H9 (cell line): ENCODE results near the gene DAPK2. TPM values are rescaled to one million over a fixed set of nuclear protein-coding genes. Genes with fewer than 3 reads are reported as not detected.

Source experiments
- DNase-seq: peaks from one replicate; pipeline ENCODE4 v3.0.0-alpha.2; 2017
- H2AFZ ChIP-seq: one replicate; pipeline ENCODE4 v1.6.1; 2013; ENCODE audit warnings: mild to moderate bottlenecking, low read length, control low read depth, moderate library complexity
- H2AK5ac ChIP-seq: 2 replicates; pipeline ENCODE4 v1.6.1; 2013; ENCODE audit warnings: low read length, control low read depth, mixed read lengths; ENCODE audit not compliant: insufficient read length
- H2BK120ac ChIP-seq: one replicate; pipeline ENCODE4 v1.6.1; 2013; ENCODE audit warnings: low read depth, mild to moderate bottlenecking, low read length, control low read depth, inconsistent platforms; ENCODE audit not compliant: poor library complexity, severe bottlenecking
- H2BK12ac ChIP-seq: 2 replicates; pipeline ENCODE4 v1.6.1; 2013; ENCODE audit warnings: low read length, control low read depth, mixed read lengths, low read depth; ENCODE audit not compliant: insufficient read length
- H2BK15ac ChIP-seq: 2 replicates; pipeline ENCODE4 v1.6.1; 2013; ENCODE audit warnings: low read depth, low read length, control low read depth
- H2BK20ac ChIP-seq: one replicate; pipeline ENCODE4 v1.6.1; 2013; ENCODE audit warnings: low read depth, mild to moderate bottlenecking, low read length, control low read depth, inconsistent platforms; ENCODE audit not compliant: poor library complexity, severe bottlenecking
- H2BK5ac ChIP-seq: 2 replicates; pipeline ENCODE4 v1.6.1; 2013; ENCODE audit warnings: low read length, control low read depth, mixed read lengths; ENCODE audit not compliant: insufficient read length
- H3K14ac ChIP-seq: 2 replicates; pipeline ENCODE4 v1.6.1; 2013; ENCODE audit warnings: low read length, control low read depth; ENCODE audit not compliant: insufficient read depth
- H3K18ac ChIP-seq: 2 replicates; pipeline ENCODE4 v1.6.1; 2013; ENCODE audit warnings: low read depth, mild to moderate bottlenecking, mixed read lengths, low read length, control low read depth; ENCODE audit not compliant: insufficient read length
- H3K23ac ChIP-seq: 2 replicates; pipeline ENCODE4 v1.6.1; 2013; ENCODE audit warnings: low read length, control low read depth, mixed read lengths, low read depth; ENCODE audit not compliant: insufficient read length
- H3K23me2 ChIP-seq: 2 replicates; pipeline ENCODE4 v1.6.1; 2013; ENCODE audit warnings: low read depth, mild to moderate bottlenecking, mixed read lengths, low read length, control low read depth; ENCODE audit not compliant: insufficient read length, poor library complexity, severe bottlenecking
- H3K27ac ChIP-seq: 2 replicates; pipeline ENCODE4 v1.5.1; 2013; ENCODE audit warnings: low read length, control low read depth, mixed read lengths, low read depth; ENCODE audit not compliant: insufficient read length
- H3K27me3 ChIP-seq: 2 replicates; pipeline ENCODE4 v1.6.1; 2013; ENCODE audit warnings: low read length, control low read depth, inconsistent platforms; ENCODE audit not compliant: insufficient read depth
- H3K4ac ChIP-seq: 2 replicates; pipeline ENCODE4 v1.6.1; 2013; ENCODE audit warnings: low read depth, mild to moderate bottlenecking, control low read depth, inconsistent platforms, low read length, moderate library complexity
- H3K4me1 ChIP-seq: 2 replicates; pipeline ENCODE4 v1.6.1; 2013; ENCODE audit warnings: low read length, control low read depth, inconsistent platforms; ENCODE audit not compliant: insufficient read depth
- H3K4me2 ChIP-seq: 2 replicates; pipeline ENCODE4 v1.6.1; 2013; ENCODE audit warnings: low read length, control low read depth, mixed read lengths; ENCODE audit not compliant: insufficient read length, insufficient read depth
- H3K56ac ChIP-seq: 2 replicates; pipeline ENCODE4 v1.6.1; 2013; ENCODE audit warnings: low read depth, mild to moderate bottlenecking, mixed read lengths, low read length, control low read depth; ENCODE audit not compliant: insufficient read length
- H3K79me1 ChIP-seq: 2 replicates; pipeline ENCODE4 v1.6.1; 2013; ENCODE audit warnings: low read depth, mild to moderate bottlenecking, moderate library complexity, low read length, control low read depth, inconsistent platforms; ENCODE audit not compliant: insufficient read depth, poor library complexity, severe bottlenecking
- H3K79me2 ChIP-seq: 2 replicates; pipeline ENCODE4 v1.6.1; 2013; ENCODE audit warnings: low read length, control low read depth, inconsistent platforms; ENCODE audit not compliant: insufficient read depth
- H3K9ac ChIP-seq: 2 replicates; pipeline ENCODE4 v1.6.1; 2013; ENCODE audit warnings: low read length, control low read depth, mixed read lengths; ENCODE audit not compliant: insufficient read length; ENCODE audit errors: extremely low read depth
- H3K9me3 ChIP-seq: one replicate; pipeline ENCODE4 v1.6.1; 2013; ENCODE audit warnings: low read depth, low read length, inconsistent platforms; ENCODE audit not compliant: control insufficient read depth
- H3T11ph ChIP-seq: one replicate; pipeline ENCODE4 v1.6.1; 2013; ENCODE audit warnings: mild to moderate bottlenecking, low read length, control low read depth, inconsistent platforms
- H4K20me1 ChIP-seq: one replicate; pipeline ENCODE4 v1.6.1; 2013; ENCODE audit not compliant: control insufficient read depth, insufficient read length, insufficient read depth
- H4K5ac ChIP-seq: 2 replicates; pipeline ENCODE4 v1.6.1; 2013; ENCODE audit warnings: low read depth, mild to moderate bottlenecking, mixed read lengths, low read length, control low read depth; ENCODE audit not compliant: insufficient read length
- H4K8ac ChIP-seq: replicated peaks from 2 replicates; pipeline ENCODE4 v1.6.1; 2013; ENCODE audit warnings: low read length, control low read depth, mixed read lengths, low read depth; ENCODE audit not compliant: insufficient read length
- H4K91ac ChIP-seq: 2 replicates; pipeline ENCODE4 v1.6.1; 2013; ENCODE audit warnings: low read depth, mild to moderate bottlenecking, moderate library complexity, mixed read lengths, low read length, control low read depth; ENCODE audit not compliant: insufficient read length
- H3K27ac Mint-ChIP-seq, 3 experiments: 2 replicates in 2 of 3; 3 replicates in 1 of 3; pipeline ENCODE4 v1.8.0; 2020 to 2021; ENCODE audit warnings: mixed read lengths in 3 of 3, mild to moderate bottlenecking in 1 of 3, moderate library complexity in 1 of 3
- H3K27me3 Mint-ChIP-seq: 2 replicates; pipeline ENCODE4 v1.8.0; 2021; ENCODE audit warnings: low read depth, mild to moderate bottlenecking, moderate library complexity, mixed read lengths
- H3K36me3 Mint-ChIP-seq, 3 experiments: 2 replicates in 2 of 3; 3 replicates in 1 of 3; pipeline ENCODE4 v1.8.0; 2020 to 2021; ENCODE audit warnings: low read depth in 3 of 3, mixed read lengths in 3 of 3; ENCODE audit not compliant: insufficient read depth in 1 of 3
- H3K4me1 Mint-ChIP-seq, 2 experiments: 2 replicates each; pipeline ENCODE4 v1.8.0; 2020; ENCODE audit warnings: mixed read lengths in 2 of 2
- H3K4me3 Mint-ChIP-seq, 2 experiments: 2 replicates in 1 of 2; 3 replicates in 1 of 2; pipeline ENCODE4 v1.8.0; 2020 to 2021; ENCODE audit warnings: mild to moderate bottlenecking in 2 of 2, mixed read lengths in 2 of 2, moderate library complexity in 1 of 2
- H3K9me3 Mint-ChIP-seq, 2 experiments: 2 replicates in 1 of 2; 3 replicates in 1 of 2; pipeline ENCODE4 v1.8.0; 2020; ENCODE audit warnings: mild to moderate bottlenecking in 2 of 2, mixed read lengths in 2 of 2, moderate library complexity in 1 of 2
- CTCF ChIP-seq: fragments of 200-600 bp; sonication (generic); conservative IDR thresholded peaks from 3 replicates; pipeline ENCODE4 v1.8.0; 2021; ENCODE audit warnings: antibody characterized with exemption, mild to moderate bottlenecking
- WGBS: extraction: QIAGEN DNeasy Blood & Tissue Kit; methylation state at CpG from one replicate; pipeline ENCODE4 v1.1.7; 2013; ENCODE audit warnings: missing lambda C conversion rate, low lambda C conversion rate, mixed read lengths; ENCODE audit not compliant: insufficient read length; ENCODE audit errors: extremely low coverage; 5-methylcytosine and 5-hydroxymethylcytosine counted together
- total RNA-seq: library from RNA; stranded (reverse); gene quantifications from 2 replicates; pipeline ENCODE4 v1.2.1, GENCODE V29; 2021

Gene DAPK2
- total RNA-seq, 1 experiment from 2014 or later: 3.5 TPM

- Mint-ChIP-seq H3K27me3 (peaks cover 29% of the 10 kb centered on the region), H3K27ac (no peak overlapping the region), H3K4me3 (no peak overlapping the region), H3K36me3 (no peaks in the 10 kb centered on the region; a peak in 1 of 7 replicates), H3K9me3 (no peaks in the 10 kb centered on the region), H3K4me1 (peaks cover 6 to 13% of the 10 kb centered on the region in 2 experiments)
- Histone ChIP-seq H3K9ac (no peak overlapping the region), H4K91ac (no peak overlapping the region), H2BK12ac (no peak overlapping the region), H3K14ac (no peak overlapping the region), H3K23ac (no peak overlapping the region), H3K56ac (no peak overlapping the region), H4K5ac (no peak overlapping the region), H2BK5ac (no peak overlapping the region), H4K8ac (no peak overlapping the region), H3K27ac (no peak overlapping the region), H3K79me2 (no peaks in the 10 kb centered on the region), H2AK5ac (no peak overlapping the region), H2BK120ac (no peak overlapping the region), H3K4ac (no peak overlapping the region), H3K27me3 (peaks cover 5% of the 10 kb centered on the region; the same call in 1 of the 2 replicates), H3K23me2 (peaks cover 11% of the 10 kb centered on the region), H4K20me1 (no peaks in the 10 kb centered on the region), H3K9me3 (no peaks in the 10 kb centered on the region), H3K4me2 (no peak overlapping the region), H2BK20ac (no peak overlapping the region), H3K4me1 (no peaks in the 10 kb centered on the region), H3T11ph (no peak overlapping the region), H3K18ac (no peak overlapping the region), H3K79me1 (no peaks in the 10 kb centered on the region), H2BK15ac (no peak overlapping the region), H2AFZ (no peak overlapping the region)
- no peak for TF ChIP-seq CTCF
- no peak for DNase-seq
- WGBS: no CpG with 5 or more reads among the region's 8 CpGs
Observed at GRCh38 chr15:64050281-64051092, 4.2 kb upstream of the DAPK2 start.
